Stimulated activated CD4-positive, alpha-beta T cell treated with anti-CD3 and anti-CD28 coated beads, Interleukin-4, amount 100 ng/mL, for 48 hours (primary cell): Measurements from ENCODE around the gene RAB43.
"Not testable (repeated sequence)": the region's sequence is repeated elsewhere in the genome, so short reads cannot be mapped to it uniquely, and the experiment has no call there.

Source experiments
- DNase-seq, 2 donors: peaks; one replicate each; pipeline ENCODE4 v3.0.0-alpha.2; 2020; ENCODE audit warnings: low read depth in 2 of 2

The RAB43 gene

DNA sequence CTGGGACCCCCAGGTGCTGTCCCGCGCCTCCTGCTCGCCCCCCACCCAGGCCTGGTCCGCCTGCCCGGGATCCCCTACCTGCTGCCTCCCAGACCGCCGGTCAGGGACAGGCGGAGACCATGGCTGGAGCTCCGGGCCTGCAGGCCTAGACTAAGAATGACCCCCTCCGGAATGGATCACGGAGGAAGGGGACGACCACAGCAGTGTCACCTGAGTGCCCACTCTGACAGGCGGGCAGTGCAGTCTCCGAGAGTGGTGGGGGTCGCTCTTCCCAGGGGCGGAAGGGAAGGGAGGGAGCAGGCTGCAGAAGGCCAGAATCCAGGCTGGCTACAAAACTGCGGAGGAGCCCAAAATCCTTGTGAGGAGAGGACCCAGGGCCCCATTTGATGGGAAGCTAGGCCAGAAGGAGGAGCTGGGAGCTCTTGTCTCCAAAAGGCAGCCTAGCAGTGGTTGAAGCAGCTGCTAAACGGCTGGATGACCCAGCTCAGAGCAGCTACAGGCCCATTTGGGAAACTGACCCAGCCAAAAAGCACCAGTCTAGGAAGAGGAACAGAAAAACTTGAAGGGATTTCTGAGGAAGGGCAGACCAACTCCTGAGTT, 908 bp upstream of the RAB43 start:
- no peak for DNase-seq

DNA sequence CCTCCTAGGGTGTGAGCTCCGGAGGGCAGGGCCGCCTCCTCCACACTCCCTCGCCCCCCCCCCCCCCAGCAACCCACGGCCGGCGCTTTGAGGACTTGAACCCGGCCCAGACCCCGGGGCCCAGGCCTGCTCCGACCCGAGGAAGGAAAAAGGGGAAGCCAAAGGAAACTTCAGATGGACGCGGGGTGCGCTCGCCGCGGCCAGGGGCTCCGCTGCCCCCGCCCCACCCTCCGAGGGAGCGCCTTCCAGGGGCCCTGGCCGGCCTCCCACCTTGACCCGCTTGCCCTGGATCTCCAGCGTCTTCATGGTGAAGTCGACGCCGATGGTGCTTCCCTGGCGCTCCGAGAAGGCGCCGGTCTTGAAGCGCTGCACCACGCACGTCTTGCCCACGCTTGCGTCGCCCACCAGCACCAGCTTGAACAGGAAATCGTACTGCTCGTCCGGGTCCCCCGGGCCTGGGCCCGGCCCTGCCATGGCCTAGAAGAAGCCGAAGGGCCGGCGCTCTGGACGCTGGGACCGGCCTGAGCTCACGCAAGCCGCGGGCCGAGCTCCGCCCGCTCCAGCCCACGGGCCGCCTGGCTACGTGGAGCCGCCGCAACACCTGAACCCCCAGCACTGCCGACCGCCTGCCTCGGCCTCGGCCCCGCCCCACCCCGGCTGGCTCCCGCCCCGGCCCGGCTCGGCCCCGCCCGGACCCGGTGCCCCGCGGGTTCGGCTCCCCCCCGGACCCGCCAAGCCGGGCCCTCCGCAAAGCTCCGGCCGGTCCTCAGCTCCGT, 400 bp downstream of the RAB43 start:
- peak in 1 of 2 donors; percentile 34 for DNase-seq

- peak; percentile 85 to 91 for DNase-seq
Observed at GRCh38 chr3:129120254-129121004, 1.2 kb downstream of the RAB43 start.

GRCh38 chr3:129119365-129120100, 2.1 kb downstream of the RAB43 start:
- DNase-seq: no peak

GRCh38 chr3:129118745-129119144, 2.9 kb downstream of the RAB43 start:
- DNase-seq: no peak

DNA sequence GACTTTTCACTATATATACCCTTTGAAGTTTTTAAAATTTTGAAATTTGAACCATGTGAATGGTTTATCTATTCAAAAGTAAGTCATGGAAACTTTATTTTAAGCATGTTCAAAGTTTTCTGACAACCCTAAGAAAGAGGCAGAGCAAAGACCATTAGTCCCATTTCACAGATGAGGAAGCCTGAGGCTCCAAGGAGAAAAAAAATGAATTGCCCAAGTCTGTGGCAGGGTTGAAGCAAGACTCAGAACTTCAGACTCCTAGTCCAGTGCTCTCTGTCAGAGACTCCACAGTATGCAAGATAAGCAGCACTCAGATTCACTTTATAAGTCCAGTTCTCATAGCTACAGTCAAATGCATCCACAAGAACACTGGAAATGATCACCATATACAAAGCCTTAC, 4.5 kb downstream of the RAB43 start:
- no peak for DNase-seq

GRCh38 chr3:129116482-129116946, 5.1 kb downstream of the RAB43 start:
- no peak for DNase-seq

DNA sequence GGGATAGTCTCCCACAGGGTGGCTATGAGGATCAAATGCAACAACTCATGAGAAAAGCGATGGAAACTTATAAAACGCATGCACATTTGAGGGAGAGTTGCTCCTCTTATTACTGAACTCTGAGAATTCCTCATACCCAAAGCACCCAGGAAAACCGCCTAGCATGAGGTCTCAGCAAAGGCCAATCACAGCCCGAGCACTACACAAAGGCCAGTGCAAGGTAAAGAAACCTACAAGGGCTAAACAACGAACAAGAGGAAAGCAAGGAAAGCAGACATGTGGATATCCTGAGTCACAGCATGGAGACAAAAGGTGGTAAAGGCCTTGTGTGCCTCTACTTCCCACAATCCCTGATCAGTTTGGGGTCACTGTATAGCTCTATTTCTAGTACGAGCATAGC, 7.1 kb downstream of the RAB43 start:
- no peak for DNase-seq

- DNase-seq: no peak
Observed at GRCh38 chr3:129112308-129113052, 9.1 kb downstream of the RAB43 start.

GRCh38 chr3:129111076-129111780, 10.4 kb downstream of the RAB43 start:
- not testable (repeated sequence) for DNase-seq

GRCh38 chr3:129107793-129108192, 13.8 kb downstream of the RAB43 start:
- no peak for DNase-seq

DNA sequence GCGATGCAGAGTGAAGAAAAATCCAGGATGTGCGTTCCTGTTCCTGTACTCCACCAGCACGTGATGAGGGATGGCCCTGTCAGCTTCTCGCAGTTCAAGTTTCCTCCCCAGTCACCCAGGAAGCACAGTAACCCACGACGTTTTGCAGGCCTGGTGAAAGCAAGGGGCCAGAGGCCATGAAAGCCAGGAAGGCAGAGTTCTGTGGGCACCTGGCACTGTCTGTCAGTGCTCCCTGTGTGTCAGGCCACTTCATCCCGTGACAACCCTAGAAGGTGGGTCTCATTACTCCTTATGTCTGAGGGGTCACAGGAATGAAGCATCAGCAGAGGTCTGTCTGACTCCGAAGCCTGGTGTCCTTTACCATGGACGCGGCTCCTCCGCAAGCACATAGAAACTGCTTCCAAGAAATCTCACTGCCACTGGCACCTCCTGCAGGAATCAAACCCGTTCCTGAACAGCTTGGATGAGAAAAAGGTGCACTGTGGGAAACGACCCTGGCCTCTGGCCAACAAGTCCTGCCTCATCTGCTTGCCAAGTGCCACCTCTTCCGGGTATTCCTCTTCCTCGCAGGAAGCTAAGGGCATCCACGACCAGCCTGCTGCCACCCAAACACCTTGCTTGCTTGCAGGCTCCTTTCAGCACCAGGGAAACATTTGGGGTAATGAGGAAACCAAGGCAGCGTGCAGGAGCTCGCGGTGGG, 14.6 kb downstream of the RAB43 start:
- DNase-seq: no peak

DNA sequence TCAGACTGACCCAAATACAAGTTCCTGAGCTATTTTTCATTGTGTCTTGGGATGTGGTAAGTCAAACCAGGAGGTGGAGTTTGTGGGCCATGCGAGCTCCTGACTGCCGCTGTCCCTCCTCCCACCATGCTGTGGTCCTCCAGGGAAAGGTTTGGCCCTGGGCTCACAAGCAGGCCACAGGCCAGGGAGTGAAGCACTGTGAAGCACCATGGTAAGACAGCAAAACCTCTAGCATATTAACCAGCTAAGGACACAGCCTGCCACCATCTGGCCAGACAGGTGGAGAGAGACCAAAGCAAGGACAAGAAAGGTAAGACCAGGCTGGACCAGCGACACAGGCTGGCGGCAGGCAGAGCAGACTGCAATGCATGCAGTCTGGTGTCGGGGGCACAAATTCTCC, 15.3 kb downstream of the RAB43 start:
- DNase-seq: no peak

GRCh38 chr3:129105862-129106261, 15.7 kb downstream of the RAB43 start:
- DNase-seq: no peak

- DNase-seq: no peak
Observed at GRCh38 chr3:129104498-129105079, 17.0 kb downstream of the RAB43 start.

- no peak for DNase-seq
Observed at GRCh38 chr3:129104051-129104450, 17.6 kb downstream of the RAB43 start.

- DNase-seq: no peak
Observed at GRCh38 chr3:129103296-129103695, 18.3 kb downstream of the RAB43 start.

DNA sequence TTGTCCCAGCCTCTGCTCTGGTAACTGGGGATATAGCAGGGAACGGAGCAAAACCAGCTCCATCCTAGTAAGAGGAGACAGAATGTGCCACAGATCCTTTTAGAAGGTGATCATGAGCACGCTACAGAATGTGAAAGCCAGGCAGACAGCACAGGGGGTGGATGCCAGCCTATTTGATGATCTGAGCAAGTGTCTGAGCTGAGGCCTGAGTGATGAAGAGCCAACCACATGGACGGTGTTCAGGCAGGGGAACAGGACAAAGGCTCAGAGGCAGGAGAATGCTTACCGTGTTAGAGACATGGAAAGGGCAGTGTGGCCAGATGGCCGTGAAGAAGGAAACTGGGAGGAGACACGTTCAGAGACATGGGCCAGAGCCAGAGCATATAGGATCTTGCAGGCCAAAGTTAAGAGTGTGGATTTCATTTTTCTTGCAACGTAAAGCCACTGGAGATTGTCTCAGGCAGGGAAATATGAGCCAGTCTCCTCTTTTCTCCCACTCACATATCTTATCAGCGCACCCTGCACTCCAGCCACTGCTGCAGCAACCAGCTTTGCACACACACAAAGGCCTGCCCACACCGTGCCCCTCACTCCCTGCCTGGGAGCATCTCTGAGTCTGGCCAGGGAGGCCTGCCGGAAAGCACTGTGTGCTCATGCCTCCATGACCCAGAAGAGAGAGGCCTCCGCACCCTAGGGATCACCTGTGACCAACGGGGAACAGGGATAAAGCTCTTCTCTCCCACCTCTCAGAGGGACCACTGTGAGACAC, 20.1 kb downstream of the RAB43 start:
- DNase-seq: no peak

- no peak for DNase-seq
Observed at GRCh38 chr3:129100274-129100673, 21.3 kb downstream of the RAB43 start.
